ENCODE measurements around the gene AP4M1. TPM values are rescaled to one million over a fixed set of nuclear protein-coding genes. Genes with fewer than 3 reads are reported as not detected.

AP4M1 gene
- total RNA-seq, 1 donor from 2014 or later: 16.9 TPM

DNA sequence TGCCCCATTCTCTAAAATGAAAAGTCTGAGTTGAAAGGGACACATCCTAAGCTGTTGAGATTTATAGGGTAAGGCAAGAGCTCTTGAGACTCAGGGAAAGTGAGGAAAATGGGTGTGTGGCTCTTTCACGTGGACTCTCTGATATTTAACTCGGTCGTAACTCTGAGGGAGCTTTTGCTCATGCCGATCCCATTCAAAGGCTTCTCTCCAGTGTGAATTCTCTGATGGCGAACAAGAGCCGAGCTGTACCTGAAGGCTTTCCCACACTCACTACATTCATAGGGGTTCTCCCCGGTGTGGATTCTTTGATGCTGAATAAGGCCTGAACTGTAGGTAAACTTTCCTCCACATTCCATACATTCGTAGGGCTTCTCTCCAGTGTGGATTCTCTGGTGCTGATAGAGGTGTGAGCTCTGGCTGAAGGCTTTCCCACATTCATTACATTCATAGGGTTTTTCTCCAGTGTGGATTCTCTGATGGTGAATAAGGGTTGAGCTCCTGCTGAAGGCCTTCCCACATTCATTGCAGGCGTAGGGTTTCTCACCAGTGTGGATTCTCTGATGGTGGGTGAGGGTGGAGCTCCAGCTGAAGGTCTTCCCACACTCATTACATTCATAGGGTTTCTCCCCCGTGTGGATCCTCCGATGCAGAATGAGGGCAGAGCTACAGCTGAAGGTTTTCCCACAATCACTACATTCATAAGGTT, 30.3 kb upstream of the AP4M1 start:
- no peak for DNase-seq (ENCODE audit: low spot score)
- H3K4me1 Mint-ChIP-seq (ENCODE audit: low read depth): no peaks in the 10 kb centered on the region
- peaks cover 63% of the 10 kb centered on the region for H3K36me3 Mint-ChIP-seq (ENCODE audit: low read depth)
- H3K4me3 Mint-ChIP-seq (ENCODE audit: unreplicated experiment): no peak overlapping the region
- TF ChIP-seq, protein P1, sequence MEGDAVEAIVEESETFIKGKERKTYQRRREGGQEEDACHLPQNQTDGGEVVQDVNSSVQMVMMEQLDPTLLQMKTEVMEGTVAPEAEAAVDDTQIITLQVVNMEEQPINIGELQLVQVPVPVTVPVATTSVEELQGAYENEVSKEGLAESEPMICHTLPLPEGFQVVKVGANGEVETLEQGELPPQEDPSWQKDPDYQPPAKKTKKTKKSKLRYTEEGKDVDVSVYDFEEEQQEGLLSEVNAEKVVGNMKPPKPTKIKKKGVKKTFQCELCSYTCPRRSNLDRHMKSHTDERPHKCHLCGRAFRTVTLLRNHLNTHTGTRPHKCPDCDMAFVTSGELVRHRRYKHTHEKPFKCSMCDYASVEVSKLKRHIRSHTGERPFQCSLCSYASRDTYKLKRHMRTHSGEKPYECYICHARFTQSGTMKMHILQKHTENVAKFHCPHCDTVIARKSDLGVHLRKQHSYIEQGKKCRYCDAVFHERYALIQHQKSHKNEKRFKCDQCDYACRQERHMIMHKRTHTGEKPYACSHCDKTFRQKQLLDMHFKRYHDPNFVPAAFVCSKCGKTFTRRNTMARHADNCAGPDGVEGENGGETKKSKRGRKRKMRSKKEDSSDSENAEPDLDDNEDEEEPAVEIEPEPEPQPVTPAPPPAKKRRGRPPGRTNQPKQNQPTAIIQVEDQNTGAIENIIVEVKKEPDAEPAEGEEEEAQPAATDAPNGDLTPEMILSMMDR (IDR thresholded peaks at IDR 0.05): no peak
- H3K27me3 Mint-ChIP-seq (ENCODE audit: low read depth): no peaks in the 10 kb centered on the region
- no peak overlapping the region for H3K27ac Mint-ChIP-seq (ENCODE audit: unreplicated experiment)
- H3K9me3 Mint-ChIP-seq (ENCODE audit: low read depth): peaks cover 28% of the 10 kb centered on the region

DNA sequence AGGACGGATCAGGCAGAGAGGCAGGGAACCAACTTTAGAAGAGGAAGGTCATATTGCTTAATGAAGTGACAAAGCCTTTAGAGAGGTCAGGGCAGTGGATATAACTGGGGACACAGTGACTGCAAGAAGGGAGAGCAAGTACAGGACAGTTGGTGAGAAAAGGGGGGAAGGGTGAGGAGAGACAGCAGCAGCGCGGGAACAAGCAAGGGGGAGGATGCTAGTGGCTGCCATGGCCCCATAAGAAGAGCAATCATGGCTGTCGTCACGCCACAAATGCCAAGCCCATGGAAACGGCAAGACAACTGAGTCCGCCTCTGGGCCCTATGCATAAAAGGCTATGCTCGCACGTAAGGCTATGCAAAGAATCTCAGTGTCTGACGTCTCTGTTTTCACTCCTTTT, 29.0 kb upstream of the AP4M1 start:
- no peak overlapping the region for H3K4me3 Mint-ChIP-seq (ENCODE audit: unreplicated experiment)
- H3K36me3 Mint-ChIP-seq (ENCODE audit: low read depth): peaks cover 70% of the 10 kb centered on the region
- TF ChIP-seq, protein P1 (IDR thresholded peaks at IDR 0.05): no peak
- peaks cover 28% of the 10 kb centered on the region for H3K9me3 Mint-ChIP-seq (ENCODE audit: low read depth)
- DNase-seq (ENCODE audit: low spot score): no peak
- no peaks in the 10 kb centered on the region for H3K27me3 Mint-ChIP-seq (ENCODE audit: low read depth)
- H3K27ac Mint-ChIP-seq (ENCODE audit: unreplicated experiment): no peak overlapping the region
- H3K4me1 Mint-ChIP-seq (ENCODE audit: low read depth): peaks cover 3% of the 10 kb centered on the region

DNA sequence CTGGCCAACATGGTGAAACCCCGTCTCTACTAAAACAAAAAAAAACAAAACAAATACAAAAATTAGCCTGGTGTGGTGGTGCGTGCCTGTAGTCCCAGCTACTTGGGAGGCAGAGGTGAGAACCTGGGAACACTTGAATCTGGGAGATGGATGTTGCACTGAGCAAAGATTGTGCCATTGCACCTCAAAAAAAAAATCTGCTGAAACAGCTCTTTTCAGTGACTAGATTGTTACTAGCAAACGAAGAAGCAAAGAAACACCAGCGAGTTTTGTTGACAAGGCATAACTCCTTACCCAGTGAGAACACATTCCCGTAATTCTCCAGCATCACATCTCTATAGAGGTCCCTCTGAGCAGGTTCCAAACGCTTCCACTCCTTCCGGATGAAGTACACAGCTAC, 26.6 kb upstream of the AP4M1 start:
- H3K9me3 Mint-ChIP-seq (ENCODE audit: low read depth): peaks cover 28% of the 10 kb centered on the region
- no peaks in the 10 kb centered on the region for H3K27me3 Mint-ChIP-seq (ENCODE audit: low read depth)
- H3K4me3 Mint-ChIP-seq (ENCODE audit: unreplicated experiment): no peak overlapping the region
- TF ChIP-seq, protein P1 (IDR thresholded peaks at IDR 0.05): no peak
- H3K4me1 Mint-ChIP-seq (ENCODE audit: low read depth): peaks cover 18% of the 10 kb centered on the region
- no peak overlapping the region for H3K27ac Mint-ChIP-seq (ENCODE audit: unreplicated experiment)
- DNase-seq (ENCODE audit: low spot score): no peak
- H3K36me3 Mint-ChIP-seq (ENCODE audit: low read depth): peaks cover 73% of the 10 kb centered on the region

DNA sequence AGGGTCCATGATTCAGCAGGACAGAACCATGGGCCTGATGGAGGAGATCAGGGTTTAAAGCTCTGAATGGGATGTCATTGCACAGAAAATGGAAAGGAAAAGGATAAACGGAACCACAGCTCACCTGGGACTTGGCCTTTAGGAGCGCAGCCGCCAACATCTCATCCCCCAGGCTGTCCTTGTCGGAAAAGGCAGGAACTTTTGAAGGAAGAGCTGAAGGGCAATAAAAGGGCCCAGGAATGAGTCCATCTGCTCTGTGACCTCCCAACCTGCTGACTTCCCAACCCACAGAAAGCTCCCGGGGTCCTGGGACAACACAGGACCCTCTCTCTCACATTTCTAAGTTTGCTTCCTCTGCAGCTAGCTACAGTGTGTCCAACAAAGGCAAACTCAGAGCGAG, 26.0 kb upstream of the AP4M1 start:
- TF ChIP-seq, protein P1 (IDR thresholded peaks at IDR 0.05): no peak
- no peak overlapping the region for H3K27ac Mint-ChIP-seq (ENCODE audit: unreplicated experiment)
- H3K9me3 Mint-ChIP-seq (ENCODE audit: low read depth): peaks cover 26% of the 10 kb centered on the region
- no peak for DNase-seq (ENCODE audit: low spot score)
- H3K4me1 Mint-ChIP-seq (ENCODE audit: low read depth): peaks cover 23% of the 10 kb centered on the region
- no peaks in the 10 kb centered on the region for H3K27me3 Mint-ChIP-seq (ENCODE audit: low read depth)
- no peak overlapping the region for H3K4me3 Mint-ChIP-seq (ENCODE audit: unreplicated experiment)
- H3K36me3 Mint-ChIP-seq (ENCODE audit: low read depth): peaks cover 69% of the 10 kb centered on the region

DNA sequence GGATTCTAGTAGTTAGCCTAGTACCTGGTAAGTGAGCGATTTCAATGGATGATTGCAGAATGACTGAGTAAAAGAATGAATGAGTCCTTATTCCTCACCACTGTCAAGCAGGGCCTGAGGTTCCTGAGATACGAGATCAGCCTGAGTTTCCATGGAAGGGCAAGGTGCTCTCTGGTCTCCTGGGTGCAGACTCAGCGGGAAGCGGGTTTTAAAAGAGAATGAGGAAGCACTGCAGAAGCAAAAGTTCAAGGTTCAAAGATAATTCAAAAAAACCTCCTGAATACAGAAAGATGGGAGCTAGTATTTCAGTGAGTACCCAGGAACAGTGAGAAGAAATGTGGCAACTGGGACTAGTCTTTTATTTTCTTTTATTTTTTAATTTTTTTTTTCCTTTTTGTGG, 24.2 kb upstream of the AP4M1 start:
- peaks cover 32% of the 10 kb centered on the region for H3K4me1 Mint-ChIP-seq (ENCODE audit: low read depth)
- no peaks in the 10 kb centered on the region for H3K27me3 Mint-ChIP-seq (ENCODE audit: low read depth)
- H3K9me3 Mint-ChIP-seq (ENCODE audit: low read depth): peaks cover 8% of the 10 kb centered on the region
- no peak for DNase-seq (ENCODE audit: low spot score)
- no peak overlapping the region for H3K4me3 Mint-ChIP-seq (ENCODE audit: unreplicated experiment)
- TF ChIP-seq, protein P1 (IDR thresholded peaks at IDR 0.05): no peak
- H3K36me3 Mint-ChIP-seq (ENCODE audit: low read depth): peaks cover 55% of the 10 kb centered on the region
- no peak overlapping the region for H3K27ac Mint-ChIP-seq (ENCODE audit: unreplicated experiment)

All from chondrocyte (in vitro differentiated cells).